Ovary (tissue), 9 donors: Measurements from ENCODE around the gene ME3. TPM values are rescaled to one million over a fixed set of nuclear protein-coding genes. Genes with fewer than 3 reads are reported as not detected.

Source experiments
- DNase-seq, 5 donors: peaks; one replicate each; pipeline ENCODE4 v3.0.0-alpha.2; 2019 to 2020
- H3K27ac ChIP-seq, 2 donors: fragments of 200-600 bp; one replicate each; pipeline versions ENCODE4 v1.5.1 to v1.8.0; 2019 to 2022
- H3K27me3 ChIP-seq: fragments of 200-600 bp; one replicate; pipeline ENCODE4 v1.8.0; 2022
- H3K36me3 ChIP-seq: fragments of 200-600 bp; sonication (generic); one replicate; pipeline ENCODE4 v1.5.1; 2019
- H3K4me1 ChIP-seq: one replicate; pipeline ENCODE4 v1.8.1; 2013; ENCODE audit warnings: mild to moderate bottlenecking, moderate library complexity; ENCODE audit not compliant: insufficient read depth
- H3K4me3 ChIP-seq: fragments of 200-600 bp; sonication (generic); one replicate; pipeline ENCODE4 v1.5.1; 2017
- H3K9me3 ChIP-seq, 2 donors: fragments of 200-600 bp in 1 of 2; sonication (generic) in 1 of 2; one replicate each; pipeline versions ENCODE4 v1.5.1 to v1.8.1; 2013 to 2019; ENCODE audit warnings: mild to moderate bottlenecking in 1 of 2, moderate library complexity in 1 of 2
- CTCF ChIP-seq, 3 donors: fragments of 450-650 bp in 2 of 3; fragments of 200-600 bp in 1 of 3; IDR thresholded peaks; one replicate each; pipeline versions ENCODE4 v1.5.1 to v1.8.0; 2016 to 2022; ENCODE audit warnings: antibody characterized with exemption in 3 of 3, mild to moderate bottlenecking in 1 of 3
- EP300 ChIP-seq: sonication (generic); formaldehyde crosslinking; IDR thresholded peaks from one replicate; pipeline ENCODE4 v1.6.1; 2017; ENCODE audit warnings: antibody characterized with exemption
- POLR2A ChIP-seq: fragments of 450-650 bp; IDR thresholded peaks from one replicate; pipeline ENCODE4 v1.6.1; 2017; ENCODE audit warnings: antibody characterized with exemption, mild to moderate bottlenecking, moderate library complexity
- WGBS, 3 donors: extraction: QIAGEN DNeasy Blood & Tissue Kit in 1 of 3; methylation state at CpG; one replicate each; pipeline versions ENCODE4 v1.1.5 to v1.1.7; 2013 to 2017; 5-methylcytosine and 5-hydroxymethylcytosine counted together
- intact Hi-C, 4 donors: fragments of 100-400 bp; cut with DNase I; formaldehyde crosslinking; loops; one replicate each; pipeline versions ENCODE4 v1.11.0 to v1.15.1; 2022 to 2023
- polyA plus RNA-seq, 2 donors: library from polyadenylated mRNA; stranded (reverse); fragments of 200-250 nt in 1 of 2; fragments of 350-450 nt in 1 of 2; fragmentation: Illumina TruSeq in 1 of 2; extraction: RNeasy Lipid Tissue Mini Kit (QIAGEN cat#74804) in 1 of 2; gene quantifications; one replicate each; pipeline ENCODE4 v1.2.3, GENCODE V29; 2013 to 2014
- total RNA-seq, 7 donors: library from RNA; depleted of rRNA in 2 of 7; stranded (reverse); fragments of >200 nt in 2 of 7; fragmentation: NEBNext Ultra II Directional in 3 of 7; extraction: Animal tissue kit (Norgen Biotek cat#: 25700) in 3 of 7; gene quantifications; one replicate each; pipeline versions ENCODE4 v1.1.0 to v1.2.4, GENCODE V29; 2016 to 2023
- donor health status: DM: no; HTN: no; CAD: no; lungs with moderate emphysema.
- donor health status: DM: no; HTN: no; CAD: no.
- donor health status: Bipolar disorder and iron deficiency.
- donor health status: DM: yes; HTN: yes; CAD: no.
- donor health status: DM: no; HTN: no; CAD: no.
- donor health status: DM: yes; HTN: yes; CAD: no.

Gene ME3
- total and polyA plus RNA-seq, 9 donors: 25.2 to 48.6 (median 43.1) TPM

DNA sequence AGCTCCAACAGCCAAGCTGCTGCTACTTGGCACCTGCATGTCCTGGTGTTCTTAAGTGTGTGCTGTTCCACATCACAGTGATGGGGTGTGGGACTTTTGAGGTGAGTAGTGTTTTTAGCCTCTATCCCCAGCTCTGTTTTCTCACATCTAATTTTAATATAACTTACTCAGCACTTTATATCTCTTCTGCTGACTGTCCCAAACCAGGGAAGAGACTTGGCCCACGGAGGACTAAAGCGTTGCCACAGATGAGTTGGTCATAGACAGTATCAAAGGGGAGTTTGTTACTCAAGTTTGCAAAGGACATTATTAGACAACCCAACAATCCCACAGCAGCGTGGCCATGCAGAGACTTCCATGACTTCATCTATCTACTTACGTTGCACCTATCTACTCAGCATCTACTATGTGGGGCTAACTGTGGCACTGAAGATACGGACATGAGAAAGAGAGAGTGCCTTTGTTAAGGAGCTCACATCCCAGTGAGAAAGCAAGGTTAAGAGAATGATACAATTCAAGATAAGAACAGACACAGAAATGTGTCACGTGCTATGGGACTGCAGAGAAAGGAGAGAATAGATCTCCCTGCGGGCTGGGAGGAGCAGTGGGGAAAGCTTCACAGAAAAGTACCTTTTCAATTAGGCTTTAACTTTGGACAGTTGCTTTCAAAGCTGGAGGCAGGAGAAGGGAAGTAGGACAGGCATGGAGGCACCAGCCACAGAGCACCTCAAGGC, 82.4 kb downstream of the ME3 start:
- no peak for TF ChIP-seq POLR2A
- TF ChIP-seq CTCF (IDR thresholded peaks at IDR 0.05): no peak
- no peak for DNase-seq
- intact Hi-C loops: loop anchor here in 1 of 4 donors (10.0 kb wide), 1 partner anchor 135 kb away; no protein-coding TSS in a partner anchor
- WGBS, 3 donors: 94 to 96% (median 95%) methylated on average over 7 of the region's 7 CpGs
- H3K4me1 ChIP-seq: peaks cover 9% of the 10 kb centered on the region
- H3K9me3 ChIP-seq: no peaks in the 10 kb centered on the region
- no peak overlapping the region for H3K27ac ChIP-seq
- no peak overlapping the region for H3K4me3 ChIP-seq
- H3K36me3 ChIP-seq: no peaks in the 10 kb centered on the region
- no peaks in the 10 kb centered on the region for H3K27me3 ChIP-seq

- H3K4me3 ChIP-seq: no peak overlapping the region
- intact Hi-C loops: loop anchor here in 1 of 4 donors (10.0 kb wide), 1 partner anchor 134 kb away; no protein-coding TSS in a partner anchor
- DNase-seq: no peak
Measured at GRCh38 chr11:86589204-86589603, 83.2 kb downstream of the ME3 start.

DNA sequence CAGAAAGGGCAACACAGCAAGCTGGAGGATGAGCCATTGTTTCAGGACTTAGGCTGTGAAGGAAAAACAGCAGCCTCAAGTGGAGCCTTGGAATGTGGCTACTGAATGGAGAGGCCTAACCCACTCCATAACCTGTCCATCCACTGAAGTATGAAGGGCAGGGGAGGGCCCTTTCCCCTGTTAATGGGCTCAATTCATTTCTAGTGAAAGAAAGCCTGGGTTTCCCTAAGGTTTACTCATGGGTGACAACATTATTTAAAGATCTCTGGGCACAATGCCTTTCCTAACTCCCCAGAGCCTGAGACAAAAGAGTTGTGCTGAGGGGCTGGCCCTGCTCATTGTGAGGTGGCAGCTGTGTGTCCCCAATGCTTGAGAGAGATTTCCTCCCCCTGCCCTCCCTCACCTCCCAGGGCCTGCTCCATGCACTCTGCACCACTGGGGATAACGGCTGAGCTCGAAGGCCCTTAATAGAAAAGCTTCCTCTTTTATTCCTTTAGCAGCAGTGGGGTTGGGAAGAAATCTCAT, 83.8 kb downstream of the ME3 start:
- no peaks in the 10 kb centered on the region for H3K27me3 ChIP-seq
- 76 to 89% (median 84%) methylated on average over 2 of the region's 2 CpGs for WGBS, 3 donors
- intact Hi-C loops: loop anchor here in 1 of 4 donors (10.0 kb wide), 1 partner anchor 134 kb away; no protein-coding TSS in a partner anchor

More at GRCh38 chr11:86589204-86589603, 83.2 kb downstream of the ME3 start:
- Histone ChIP-seq H3K27me3 (no peaks in the 10 kb centered on the region), H3K9me3 (no peaks in the 10 kb centered on the region), H3K27ac (no peak overlapping the region), H3K36me3 (no peaks in the 10 kb centered on the region), H3K4me1 (peaks cover 7% of the 10 kb centered on the region)
- TF ChIP-seq CTCF (IDR thresholded peaks at IDR 0.05) (no peak), POLR2A (no peak), EP300 (no peak)

More for the DNA sequence above, 83.8 kb downstream of the ME3 start:
- Histone ChIP-seq H3K27ac (no peak overlapping the region), H3K4me1 (peaks cover 7% of the 10 kb centered on the region), H3K36me3 (no peaks in the 10 kb centered on the region), H3K4me3 (no peak overlapping the region), H3K9me3 (no peaks in the 10 kb centered on the region)
- no peak for DNase-seq
- TF ChIP-seq CTCF (IDR thresholded peaks at IDR 0.05): no peak
